ENCODE results near the gene TIRAP. TPM values are rescaled to one million over a fixed set of nuclear protein-coding genes. Genes with fewer than 3 reads are reported as not detected.

Gene TIRAP
- total RNA-seq, 1 donor from 2014 or later = 11.7 TPM

- Histone ChIP-seq H3K4me3 (ENCODE audit: low read depth, low read length) (no peak overlapping the region), H3K27me3 (ENCODE audit: control insufficient read depth, insufficient read depth, low read length) (no peaks in the 10 kb centered on the region), H3K36me3 (ENCODE audit: control insufficient read depth, insufficient read depth, low read length) (no peaks in the 10 kb centered on the region)
- DNase-seq (ENCODE audit: low read depth) = no peak
- no peak for TF ChIP-seq CTCF (IDR thresholded peaks at IDR 0.05; ENCODE audit: insufficient read depth, low read length, poor library complexity, severe bottlenecking)
Observed at GRCh38 chr11:126340960-126341606, 58.2 kb downstream of the TIRAP start.

DNA sequence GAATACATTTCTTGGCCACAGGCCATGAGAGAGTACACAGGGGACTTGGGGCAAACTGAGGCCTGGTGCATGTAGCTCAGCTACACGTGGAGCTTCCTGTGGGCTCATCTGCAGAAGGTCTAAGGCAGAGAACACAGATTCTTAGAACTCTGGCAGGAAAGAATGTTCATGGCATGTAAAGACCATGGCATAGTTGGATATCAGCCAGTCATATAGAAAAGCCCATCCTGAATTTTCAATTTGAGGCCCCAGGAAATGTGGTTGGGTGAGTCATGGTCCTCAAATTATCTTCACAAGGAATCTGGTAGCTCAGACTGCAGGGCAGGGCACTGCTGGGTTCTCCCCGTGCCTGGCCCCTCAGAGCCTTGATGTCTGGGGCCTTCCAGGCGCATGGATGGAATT, 58.9 kb downstream of the TIRAP start:
- Histone ChIP-seq H3K27me3 (ENCODE audit: control insufficient read depth, insufficient read depth, low read length) (no peaks in the 10 kb centered on the region), H3K4me3 (ENCODE audit: low read depth, low read length) (no peak overlapping the region), H3K36me3 (ENCODE audit: control insufficient read depth, insufficient read depth, low read length) (no peaks in the 10 kb centered on the region)
- no peak for DNase-seq (ENCODE audit: low read depth)
- TF ChIP-seq CTCF (IDR thresholded peaks at IDR 0.05; ENCODE audit: insufficient read depth, low read length, poor library complexity, severe bottlenecking) = no peak

GRCh38 chr11:126343051-126343450, 60.2 kb downstream of the TIRAP start:
- Histone ChIP-seq H3K4me3 (ENCODE audit: low read depth, low read length) (no peak overlapping the region), H3K27me3 (ENCODE audit: control insufficient read depth, insufficient read depth, low read length) (no peaks in the 10 kb centered on the region), H3K36me3 (ENCODE audit: control insufficient read depth, insufficient read depth, low read length) (no peaks in the 10 kb centered on the region)
- DNase-seq (ENCODE audit: low read depth) = no peak
- TF ChIP-seq CTCF (IDR thresholded peaks at IDR 0.05; ENCODE audit: insufficient read depth, low read length, poor library complexity, severe bottlenecking) = no peak

Other genes starting within 250 kb of the TIRAP start
- gene CDON, start 220.2 kb upstream of the TIRAP start, total RNA-seq = 8.1 and 10.4 TPM in 2 replicates
- 25.5 and 27.0 TPM in 2 replicates for gene RPUSD4, start 71.4 kb upstream of the TIRAP start, total RNA-seq
- 35.3 and 36.0 TPM in 2 replicates for gene FAM118B, start 71.3 kb upstream of the TIRAP start, total RNA-seq
- 86.2 and 101 TPM in 2 replicates for gene SRPRA, start 14.2 kb upstream of the TIRAP start, total RNA-seq
- gene FOXRED1, start 13.9 kb upstream of the TIRAP start, total RNA-seq = 26.3 and 27.4 TPM in 2 replicates
- gene DCPS, start 21.0 kb downstream of the TIRAP start, total RNA-seq = 15.0 and 15.8 TPM in 2 replicates
- 12.7 and 15.7 TPM in 2 replicates for gene ST3GAL4, start 72.6 kb downstream of the TIRAP start, total RNA-seq

Measured in kidney epithelial cell (primary cell).